K562 (cell line): ENCODE results near the gene PIP5K1B. TPM values are rescaled to one million over a fixed set of nuclear protein-coding genes. Genes with fewer than 3 reads are reported as not detected.
A peak's percentile ranks its signal among the peaks of the same experiment; 100 is the strongest.

ENCODE experiments used
- C11orf30 ChIP-seq: fragments of 450-650 bp; IDR thresholded peaks from 2 replicates; pipeline ENCODE4 v1.6.1; 2016; ENCODE audit warnings: low read depth, mild to moderate bottlenecking
- CXXC5 ChIP-seq: fragments of 250-450 bp; sonication (Bioruptor Pico); IDR thresholded peaks from 2 replicates; pipeline ENCODE4 v1.8.0; 2022; ENCODE audit warnings: inconsistent platforms, mild to moderate bottlenecking, moderate library complexity
- EP400 ChIP-seq: fragments of 450-650 bp; IDR thresholded peaks from 2 replicates; pipeline ENCODE4 v1.6.1; 2017; ENCODE audit warnings: antibody characterized with exemption, mild to moderate bottlenecking, moderate library complexity
- HNRNPL ChIP-seq: fragments of 200-400 bp; formaldehyde crosslinking; IDR thresholded peaks from 2 replicates; pipeline ENCODE4 v1.6.1; 2017; ENCODE audit warnings: low read depth, mild to moderate bottlenecking, low read length
- JUND ChIP-seq, 2 experiments: IDR thresholded peaks; 2 replicates in 1 of 2; 3 replicates in 1 of 2; pipeline ENCODE4 v1.6.1; 2011; ENCODE audit warnings: borderline replicate concordance in 2 of 2, low read depth in 2 of 2, low read length in 2 of 2, improper control_type of control experiment in 1 of 2, missing biosample characterization in 1 of 2, missing genetic modification characterization in 1 of 2, missing genetic modification reagents in 1 of 2
- KHSRP ChIP-seq: fragments of 450-650 bp; IDR thresholded peaks from 2 replicates; pipeline ENCODE4 v1.6.1; 2017
- MAFG ChIP-seq: fragments of 450-650 bp; conservative IDR thresholded peaks from 2 replicates; pipeline ENCODE4 v1.6.1; 2016; ENCODE audit warnings: missing genetic modification characterization, missing compliant biosample characterization
- MEIS2 ChIP-seq: fragments of 450-650 bp; IDR thresholded peaks from 2 replicates; pipeline ENCODE4 v1.6.1; 2014; ENCODE audit warnings: mild to moderate bottlenecking; ENCODE audit not compliant: partially characterized antibody
- MTA1 ChIP-seq: fragments of 450-650 bp; IDR thresholded peaks from 2 replicates; pipeline ENCODE4 v1.6.1; 2017; ENCODE audit warnings: borderline replicate concordance
- NCOA6 ChIP-seq: fragments of 450-650 bp; IDR thresholded peaks from 2 replicates; pipeline ENCODE4 v1.6.1; 2017; ENCODE audit warnings: mild to moderate bottlenecking
- NR4A1 ChIP-seq, 2 experiments: fragments of 250-450 bp in 1 of 2; fragments of 450-650 bp in 1 of 2; sonication (Bioruptor Pico) in 1 of 2; IDR thresholded peaks; 2 replicates each; pipeline versions ENCODE4 v1.4.0 to v1.6.1; 2016 to 2020; ENCODE audit warnings: mild to moderate bottlenecking in 2 of 2, missing compliant biosample characterization in 1 of 2, missing genetic modification characterization in 1 of 2, moderate library complexity in 1 of 2
- SOX6 ChIP-seq: fragments of 450-650 bp; IDR thresholded peaks from 2 replicates; pipeline ENCODE4 v1.6.1; 2014; ENCODE audit warnings: mild to moderate bottlenecking
- TEAD1 ChIP-seq, 2 experiments: fragments of 450-650 bp in 1 of 2; sonication (generic) in 1 of 2; formaldehyde crosslinking; IDR thresholded peaks; 2 replicates each; pipeline versions ENCODE4 v1.4.0 to v1.8.0; 2020 to 2022; ENCODE audit warnings: mild to moderate bottlenecking in 2 of 2, missing genetic modification reagents in 1 of 2
- TEAD2 ChIP-seq: fragments of 450-650 bp; IDR thresholded peaks from 2 replicates; pipeline ENCODE4 v1.6.1; 2016; ENCODE audit warnings: missing genetic modification characterization, control low read depth, missing compliant biosample characterization
- ZNF431 ChIP-seq: sonication (generic); formaldehyde crosslinking; IDR thresholded peaks from 2 replicates; pipeline ENCODE4 v1.8.0; 2022; ENCODE audit warnings: mild to moderate bottlenecking, missing genetic modification reagents
- polyA plus RNA-seq, 8 experiments: library from polyadenylated mRNA; depleted of rRNA in 4 of 8; stranded (reverse) in 5 of 8; unstranded in 3 of 8; fragments of >200 nt; fragmentation: Nextera tagmentation in 2 of 8; fragmentation: Illumina TruSeq in 1 of 8; extraction: Ambion mirVana in 2 of 8; extraction: Trizol in 1 of 8; gene quantifications; 2 replicates each; pipeline versions ENCODE4 v1.2.1 to v1.2.3, GENCODE V29; 2011 to 2014; ENCODE audit warnings: inconsistent platforms in 1 of 8, missing spikeins in 1 of 8
- total RNA-seq, 7 experiments: library from RNA; depleted of rRNA in 6 of 7; stranded (reverse); fragments of >200 nt in 6 of 7; fragmentation: Illumina TruSeq in 2 of 7; extraction: Trizol in 2 of 7; gene quantifications; 2 replicates each; pipeline versions ENCODE4 v1.2.1 to v1.2.3, GENCODE V29; 2011 to 2021; ENCODE audit warnings: low replicate concordance in 1 of 7
- TF ChIP-seq, protein P1 (sequence below): fragments of 450-650 bp; formaldehyde crosslinking; IDR thresholded peaks from 2 replicates; pipeline ENCODE4 v1.4.0; 2022; ENCODE audit warnings: mild to moderate bottlenecking, moderate library complexity
- TF ChIP-seq, protein P2 (sequence below): sonication (generic); formaldehyde crosslinking; IDR thresholded peaks from 2 replicates; pipeline ENCODE4 v1.4.0; 2020; ENCODE audit warnings: mild to moderate bottlenecking, missing genetic modification reagents
- TF ChIP-seq, protein P3 (sequence below): fragments of 450-650 bp; formaldehyde crosslinking; IDR thresholded peaks from 2 replicates; pipeline ENCODE4 v1.4.0; 2020; ENCODE audit warnings: mild to moderate bottlenecking, moderate library complexity
- TF ChIP-seq, protein P4 (sequence below): fragments of 250-450 bp; sonication (Bioruptor Pico); IDR thresholded peaks from 2 replicates; pipeline ENCODE4 v1.4.0; 2020; ENCODE audit warnings: mild to moderate bottlenecking, moderate library complexity
- TF ChIP-seq, protein P5 (sequence below), 2 experiments: fragments of 250-450 bp in 1 of 2; fragments of 450-650 bp in 1 of 2; sonication (Bioruptor Pico) in 1 of 2; IDR thresholded peaks; 2 replicates each; pipeline versions ENCODE4 v1.6.1 to v1.8.0; 2016 to 2021; ENCODE audit warnings: mild to moderate bottlenecking in 2 of 2, moderate library complexity in 2 of 2, missing compliant biosample characterization in 1 of 2, missing genetic modification characterization in 1 of 2

PIP5K1B gene
- total and polyA plus RNA-seq, 9 of the 15 experiments (the other 6 are each of a cell fraction or from before 2014, with no cell fraction given) = 3.1 to 12.9 (median 7.4) TPM

DNA sequence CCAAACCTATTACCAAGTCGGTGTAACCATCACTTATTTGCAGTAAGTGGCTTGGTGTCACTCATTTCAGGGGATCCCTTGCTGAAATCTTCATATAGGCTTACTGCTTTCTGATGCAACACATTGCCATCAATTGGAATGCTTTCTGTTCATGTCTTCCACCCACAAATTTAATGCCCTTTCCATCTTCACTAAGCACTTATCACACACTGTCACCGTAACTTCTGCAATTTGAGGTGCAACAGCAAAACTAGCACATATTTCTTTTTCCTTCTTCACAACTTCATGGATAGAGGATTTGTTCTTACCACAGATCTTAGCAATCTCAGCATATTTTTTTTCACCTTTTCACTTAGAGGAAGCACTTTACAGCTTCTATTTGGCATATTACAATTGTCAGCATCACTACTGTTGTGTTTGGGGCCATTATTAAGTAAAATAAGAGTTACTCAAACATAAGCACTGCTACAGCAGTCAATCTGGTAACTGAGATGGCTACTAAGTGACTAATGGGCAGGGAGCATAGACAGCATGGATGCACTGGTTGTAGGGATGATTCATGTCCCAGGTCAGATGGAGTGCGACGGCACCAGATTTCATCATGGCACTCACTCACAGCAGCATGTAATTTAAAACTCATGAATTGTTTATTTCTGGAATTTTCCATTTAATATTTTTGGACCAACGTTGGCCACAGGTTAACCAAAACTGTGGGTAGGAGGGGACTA, 70.1 kb downstream of the PIP5K1B start (continued):
- TF ChIP-seq NR4A1 (CRISPR knock-in tag; IDR thresholded peaks at IDR 0.05) = no peak
- no peak for TF ChIP-seq NR4A1 (tag; IDR thresholded peaks at IDR 0.05)
- no peak for TF ChIP-seq KHSRP
- TF ChIP-seq, protein P1, sequence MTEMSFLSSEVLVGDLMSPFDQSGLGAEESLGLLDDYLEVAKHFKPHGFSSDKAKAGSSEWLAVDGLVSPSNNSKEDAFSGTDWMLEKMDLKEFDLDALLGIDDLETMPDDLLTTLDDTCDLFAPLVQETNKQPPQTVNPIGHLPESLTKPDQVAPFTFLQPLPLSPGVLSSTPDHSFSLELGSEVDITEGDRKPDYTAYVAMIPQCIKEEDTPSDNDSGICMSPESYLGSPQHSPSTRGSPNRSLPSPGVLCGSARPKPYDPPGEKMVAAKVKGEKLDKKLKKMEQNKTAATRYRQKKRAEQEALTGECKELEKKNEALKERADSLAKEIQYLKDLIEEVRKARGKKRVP (CRISPR knock-in tag) = peak; percentile 95
- TF ChIP-seq, protein P2, sequence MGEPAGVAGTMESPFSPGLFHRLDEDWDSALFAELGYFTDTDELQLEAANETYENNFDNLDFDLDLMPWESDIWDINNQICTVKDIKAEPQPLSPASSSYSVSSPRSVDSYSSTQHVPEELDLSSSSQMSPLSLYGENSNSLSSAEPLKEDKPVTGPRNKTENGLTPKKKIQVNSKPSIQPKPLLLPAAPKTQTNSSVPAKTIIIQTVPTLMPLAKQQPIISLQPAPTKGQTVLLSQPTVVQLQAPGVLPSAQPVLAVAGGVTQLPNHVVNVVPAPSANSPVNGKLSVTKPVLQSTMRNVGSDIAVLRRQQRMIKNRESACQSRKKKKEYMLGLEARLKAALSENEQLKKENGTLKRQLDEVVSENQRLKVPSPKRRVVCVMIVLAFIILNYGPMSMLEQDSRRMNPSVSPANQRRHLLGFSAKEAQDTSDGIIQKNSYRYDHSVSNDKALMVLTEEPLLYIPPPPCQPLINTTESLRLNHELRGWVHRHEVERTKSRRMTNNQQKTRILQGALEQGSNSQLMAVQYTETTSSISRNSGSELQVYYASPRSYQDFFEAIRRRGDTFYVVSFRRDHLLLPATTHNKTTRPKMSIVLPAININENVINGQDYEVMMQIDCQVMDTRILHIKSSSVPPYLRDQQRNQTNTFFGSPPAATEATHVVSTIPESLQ = no peak
- peak; percentile 78 for TF ChIP-seq C11orf30
- TF ChIP-seq, protein P3, sequence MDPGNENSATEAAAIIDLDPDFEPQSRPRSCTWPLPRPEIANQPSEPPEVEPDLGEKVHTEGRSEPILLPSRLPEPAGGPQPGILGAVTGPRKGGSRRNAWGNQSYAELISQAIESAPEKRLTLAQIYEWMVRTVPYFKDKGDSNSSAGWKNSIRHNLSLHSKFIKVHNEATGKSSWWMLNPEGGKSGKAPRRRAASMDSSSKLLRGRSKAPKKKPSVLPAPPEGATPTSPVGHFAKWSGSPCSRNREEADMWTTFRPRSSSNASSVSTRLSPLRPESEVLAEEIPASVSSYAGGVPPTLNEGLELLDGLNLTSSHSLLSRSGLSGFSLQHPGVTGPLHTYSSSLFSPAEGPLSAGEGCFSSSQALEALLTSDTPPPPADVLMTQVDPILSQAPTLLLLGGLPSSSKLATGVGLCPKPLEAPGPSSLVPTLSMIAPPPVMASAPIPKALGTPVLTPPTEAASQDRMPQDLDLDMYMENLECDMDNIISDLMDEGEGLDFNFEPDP (CRISPR knock-in tag) = no peak
- TF ChIP-seq ZNF431 (CRISPR knock-in tag) = no peak
- peak; percentile 54; the same call in 1 of the 2 replicates for TF ChIP-seq MAFG
- TF ChIP-seq, protein P4, sequence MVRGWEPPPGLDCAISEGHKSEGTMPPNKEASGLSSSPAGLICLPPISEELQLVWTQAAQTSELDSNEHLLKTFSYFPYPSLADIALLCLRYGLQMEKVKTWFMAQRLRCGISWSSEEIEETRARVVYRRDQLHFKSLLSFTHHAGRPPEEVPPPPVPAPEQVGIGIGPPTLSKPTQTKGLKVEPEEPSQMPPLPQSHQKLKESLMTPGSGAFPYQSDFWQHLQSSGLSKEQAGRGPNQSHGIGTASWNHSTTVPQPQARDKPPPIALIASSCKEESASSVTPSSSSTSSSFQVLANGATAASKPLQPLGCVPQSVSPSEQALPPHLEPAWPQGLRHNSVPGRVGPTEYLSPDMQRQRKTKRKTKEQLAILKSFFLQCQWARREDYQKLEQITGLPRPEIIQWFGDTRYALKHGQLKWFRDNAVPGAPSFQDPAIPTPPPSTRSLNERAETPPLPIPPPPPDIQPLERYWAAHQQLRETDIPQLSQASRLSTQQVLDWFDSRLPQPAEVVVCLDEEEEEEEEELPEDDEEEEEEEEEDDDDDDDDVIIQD (CRISPR knock-in tag) = no peak
- TF ChIP-seq TEAD1 (CRISPR knock-in tag; IDR thresholded peaks at IDR 0.05) = peak in 1 of 2 experiments; percentile 76; a peak in 2 of 4 replicates
- TF ChIP-seq, protein P5, sequence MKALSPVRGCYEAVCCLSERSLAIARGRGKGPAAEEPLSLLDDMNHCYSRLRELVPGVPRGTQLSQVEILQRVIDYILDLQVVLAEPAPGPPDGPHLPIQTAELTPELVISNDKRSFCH (CRISPR knock-in tag; IDR thresholded peaks at IDR 0.05) = no peak
- TF ChIP-seq, protein P5 (tag; IDR thresholded peaks at IDR 0.05) = no peak
- peak; percentile 50; the same call in 1 of the 2 replicates for TF ChIP-seq EP400
- TF ChIP-seq TEAD2 (tag) = 0 out of 2 replicates have a peak, but pooled peaks have one; percentile 51
- TF ChIP-seq MEIS2 = peak; percentile 71
- TF ChIP-seq CXXC5 (CRISPR knock-in tag) = peak; percentile 38; the same call in 1 of the 2 replicates
- TF ChIP-seq JUND (IDR thresholded peaks at IDR 0.05; ENCODE audit: borderline replicate concordance, low read depth, low read length) = peak; percentile 43
- no peak for TF ChIP-seq JUND (tag; IDR thresholded peaks at IDR 0.05; ENCODE audit: borderline replicate concordance, low read depth, low read length)
- TF ChIP-seq NCOA6 = no peak
- peak; percentile 28; the same call in 1 of the 2 replicates for TF ChIP-seq MTA1
- TF ChIP-seq HNRNPL = no peak
- peak; percentile 33; the same call in 1 of the 2 replicates for TF ChIP-seq SOX6
